ENCODE data around the gene POU3F1. TPM values are rescaled to one million over a fixed set of nuclear protein-coding genes. Genes with fewer than 3 reads are reported as not detected.

POU3F1 gene
- total and polyA plus RNA-seq, 8 donors = 0.07 to 0.57 (median 0.08) TPM; not detected in 4

DNA sequence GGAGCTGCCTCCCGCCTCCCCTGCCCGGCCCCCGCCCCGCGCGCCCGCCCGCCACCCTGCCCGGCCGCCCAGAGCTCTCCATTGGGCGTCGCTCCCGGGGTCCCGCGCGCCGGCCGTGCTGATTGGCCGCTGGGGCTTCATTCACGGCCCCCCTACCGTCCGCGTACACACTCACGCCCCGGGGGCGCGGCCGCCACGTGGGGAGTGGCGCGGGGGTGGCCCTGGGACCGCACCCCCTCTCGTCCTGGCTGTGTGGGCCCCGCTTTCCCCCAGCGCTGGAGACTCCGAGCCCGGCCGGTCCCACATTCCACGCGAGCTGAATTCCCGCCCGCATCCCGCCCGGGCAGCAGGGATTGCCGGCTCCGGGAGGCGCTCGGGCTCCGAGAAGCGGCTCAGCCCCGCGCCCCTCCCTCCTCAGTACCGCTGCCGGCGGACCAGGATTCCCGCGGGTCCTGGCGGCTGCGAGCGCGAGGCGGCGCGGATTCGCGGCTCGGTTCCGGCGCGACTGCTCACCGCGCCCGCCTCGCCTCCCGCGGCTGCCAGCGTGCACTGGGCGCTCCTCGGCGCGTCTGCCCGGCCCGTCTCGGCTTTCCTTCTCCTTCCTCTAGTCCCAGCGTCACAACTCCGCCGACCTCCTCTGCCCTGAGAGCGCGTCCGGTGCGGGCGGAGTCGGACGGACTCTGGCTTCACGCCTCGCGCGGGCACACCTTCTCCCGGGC, 450 bp upstream of the POU3F1 start:
- Histone ChIP-seq H3K9me3 (no peaks in the 10 kb centered on the region), H3K27me3 (peaks cover 0 to 30% (median 9%) of the 10 kb centered on the region in 4 donors), H3K36me3 (no peaks in the 10 kb centered on the region), H3K4me1 (peaks cover 4 to 12% (median 10%) of the 10 kb centered on the region in 3 donors), H3K4me3 (peak overlapping the region; percentile 40 to 77 (median 44)), H3K27ac (no peak overlapping the region)
- DNase-seq = peak; percentile 73 to 93 (median 82)
- TF ChIP-seq CTCF (IDR thresholded peaks at IDR 0.05) = no peak
- WGBS, 2 donors = 1% methylated on average over 53 to 99 of the region's 99 CpGs
- peak; percentile 89 to 94 (median 92) for ATAC-seq
- no peak for FAIRE-seq
- intact Hi-C loops (cut with DNase I) = no loop called here

- ATAC-seq (no peak), FAIRE-seq (no peak), DNase-seq (peak in 3 of 6 donors; percentile 45 to 76 (median 66))
- Histone ChIP-seq H3K4me3 (peak overlapping the region in 1 of 4 donors; percentile 45), H3K36me3 (no peaks in the 10 kb centered on the region), H3K4me1 (peaks cover 4 to 12% (median 10%) of the 10 kb centered on the region in 3 donors), H3K9me3 (no peaks in the 10 kb centered on the region), H3K27ac (no peak overlapping the region), H3K27me3 (peaks cover 0 to 35% (median 12%) of the 10 kb centered on the region in 4 donors)
- no peak for TF ChIP-seq CTCF (IDR thresholded peaks at IDR 0.05)
- intact Hi-C loops (cut with DNase I) = no loop called here
- 4 to 5% methylated on average over 94 to 115 of the region's 115 CpGs for WGBS, 2 donors
Observed at GRCh38 chr1:38045401-38046332, 926 bp downstream of the POU3F1 start.

- no peak for FAIRE-seq
- WGBS, 2 donors = 8 to 9% methylated on average over 67 to 70 of the region's 70 CpGs
- intact Hi-C loops (cut with DNase I) = no loop called here
- no peak for ATAC-seq
- Histone ChIP-seq H3K36me3 (no peaks in the 10 kb centered on the region), H3K9me3 (no peaks in the 10 kb centered on the region), H3K4me1 (peaks cover 4 to 12% (median 10%) of the 10 kb centered on the region in 3 donors), H3K27me3 (peaks cover 0 to 35% (median 12%) of the 10 kb centered on the region in 4 donors), H3K4me3 (peak overlapping the region in 1 of 4 donors; percentile 14), H3K27ac (no peak overlapping the region)
- TF ChIP-seq CTCF (IDR thresholded peaks at IDR 0.05) = no peak
- DNase-seq = peak in 1 of 6 donors; percentile 61
Observed at GRCh38 chr1:38044221-38045215, 2.1 kb downstream of the POU3F1 start.

- WGBS, 2 donors = 74 to 79% methylated on average over 12 of the region's 12 CpGs
- H3K9me3 ChIP-seq = no peaks in the 10 kb centered on the region
- intact Hi-C loops (cut with DNase I) = no loop called here
- H3K27ac ChIP-seq = no peak overlapping the region
- no peak for ATAC-seq
- no peak for FAIRE-seq
- DNase-seq = no peak
- TF ChIP-seq CTCF (IDR thresholded peaks at IDR 0.05) = no peak
- H3K4me3 ChIP-seq = no peak overlapping the region
- no peaks in the 10 kb centered on the region for H3K36me3 ChIP-seq
- H3K4me1 ChIP-seq = peaks cover 4 to 12% (median 10%) of the 10 kb centered on the region in 3 donors
- peaks cover 0 to 35% (median 12%) of the 10 kb centered on the region in 4 donors for H3K27me3 ChIP-seq
Observed at GRCh38 chr1:38043036-38043747, 3.4 kb downstream of the POU3F1 start.
